ENCODE results near the gene SFXN5. TPM values are rescaled to one million over a fixed set of nuclear protein-coding genes. Genes with fewer than 3 reads are reported as not detected.
"Not testable (repeated sequence)": the region's sequence is repeated elsewhere in the genome, so short reads cannot be mapped to it uniquely, and the experiment has no call there.

SFXN5 gene
- 12.5 and 15.2 TPM in 2 replicates for total RNA-seq (2021)
- Bru-seq, nascent RNA = percentile 59 among the genes with signal in this experiment
- percentile 59 among the genes with signal in this experiment for BruChase-seq, experiment 1, labeled RNA remaining after a 2-hour chase
- percentile 48 among the genes with signal in this experiment for BruChase-seq, experiment 2, labeled RNA remaining after a 6-hour chase
- long read RNA-seq, full-length matches to known transcripts = 6 of 17 reads
- long read RNA-seq, partial matches to known transcripts = 4 of 17 reads
- long read RNA-seq, other reads (novel, unspliced or antisense) = 7 of 17 reads

GRCh38 chr2:73071360-73072128, at the start of gene SFXN5:
Gene SFXN5, minus strand, starts transcription at chr2:73071712. Its CDS starts 7 bp downstream, at chr2:73071705.
- Histone ChIP-seq H3K79me2 (ENCODE audit: low read depth) (peaks cover 26% of the 10 kb centered on the region), H3K4me1 (replicated peaks; ENCODE audit: insufficient read depth) (peaks cover 11% of the 10 kb centered on the region), H3F3A (ENCODE audit: insufficient read depth, low read depth) (no peaks in the 10 kb centered on the region), H3K4me3 (peak within 1 kb of the TSS; percentile 99), H3K9me3 (ENCODE audit: insufficient read depth, low read depth) (no peaks in the 10 kb centered on the region), H3K9me2 (ENCODE audit: insufficient read depth) (no peaks in the 10 kb centered on the region), H2AFZ (peak within 1 kb of the TSS; percentile 96), H3K27me3 (ENCODE audit: insufficient read depth, low read depth) (no peaks in the 10 kb centered on the region), H3K36me3 (ENCODE audit: low read depth) (no peaks in the 10 kb centered on the region), H4K20me1 (ENCODE audit: insufficient read depth) (no peaks in the 10 kb centered on the region), H3K4me2 (peak within 1 kb of the TSS; percentile 81), H3K27ac (peak within 1 kb of the TSS; percentile 43)
- intact Hi-C loops (cut with micrococcal nuclease; ENCODE audit: unreplicated experiment) = loop anchor here (5.0 kb wide), 1 partner anchor 79 kb away; no protein-coding TSS in a partner anchor
- ChIA-PET CTCF (interaction anchor here (0.5 to 0.6 kb wide), 2 partner anchors 80 to 786 kb away, joined by 3 to 11 read pairs; no protein-coding TSS in a partner anchor), POLR2A (ENCODE audit: unreplicated experiment) (interaction anchor here (0.6 to 0.7 kb wide), 2 partner anchors 162 to 1082 kb away, joined by 3 read pairs; partner anchors contain the start of gene PRADC1)
- no peak for TF ChIP-seq EZH2 (IDR thresholded peaks at IDR 0.05; ENCODE audit: low read depth)
- TF ChIP-seq CTCF (conservative IDR thresholded peaks at IDR 0.05) = peak; percentile 18; the same call in 1 of the 2 replicates
- peak; percentile 80 to 97 for DNase-seq
- BruUV-seq (replicated peaks) = TSS peak; percentile 45

- DNase-seq; H3K4me3 ChIP-seq; H3K9me2 ChIP-seq (ENCODE audit: insufficient read depth); POLR2A ChIA-PET (ENCODE audit: unreplicated experiment); H3K36me3 ChIP-seq (ENCODE audit: low read depth); H4K20me1 ChIP-seq (ENCODE audit: insufficient read depth); H3K27ac ChIP-seq; H3K79me2 ChIP-seq (ENCODE audit: low read depth); H3K27me3 ChIP-seq (ENCODE audit: insufficient read depth, low read depth); H3K4me1 ChIP-seq (replicated peaks; ENCODE audit: insufficient read depth); H3F3A ChIP-seq (ENCODE audit: insufficient read depth, low read depth); BruUV-seq (replicated peaks); H3K9me3 ChIP-seq (ENCODE audit: insufficient read depth, low read depth); H3K4me2 ChIP-seq; H2AFZ ChIP-seq; intact Hi-C loops (cut with micrococcal nuclease; ENCODE audit: unreplicated experiment): not testable (repeated sequence)
- CTCF ChIA-PET = interaction anchor here (0.7 kb wide), 1 partner anchor 109 kb away, joined by 3 read pairs; no protein-coding TSS in a partner anchor
Measured at GRCh38 chr2:73119611-73120239, 48.2 kb upstream of the SFXN5 start.

- no peak for TF ChIP-seq EZH2 (IDR thresholded peaks at IDR 0.05; ENCODE audit: low read depth)
- Histone ChIP-seq H3K27ac (no peak overlapping the region), H3K4me1 (replicated peaks; ENCODE audit: insufficient read depth) (0 out of 2 replicates have a peak, but pooled peaks cover 4% of the 10 kb centered on the region), H3K4me2 (no peak overlapping the region), H3K9me2 (ENCODE audit: insufficient read depth) (no peaks in the 10 kb centered on the region), H4K20me1 (ENCODE audit: insufficient read depth) (no peaks in the 10 kb centered on the region), H3K79me2 (ENCODE audit: low read depth) (no peaks in the 10 kb centered on the region; the same call in 1 of the 2 replicates), H3F3A (ENCODE audit: insufficient read depth, low read depth) (peaks cover 16% of the 10 kb centered on the region), H2AFZ (no peak overlapping the region), H3K4me3 (no peak overlapping the region), H3K36me3 (ENCODE audit: low read depth) (no peaks in the 10 kb centered on the region), H3K27me3 (ENCODE audit: insufficient read depth, low read depth) (no peaks in the 10 kb centered on the region), H3K9me3 (ENCODE audit: insufficient read depth, low read depth) (no peaks in the 10 kb centered on the region)
- POLR2A ChIA-PET (ENCODE audit: unreplicated experiment) = interaction anchor here (0.6 kb wide), 1 partner anchor 203 kb away, joined by 3 read pairs; no protein-coding TSS in a partner anchor
- CTCF ChIA-PET = no interaction called here
- no TSS peak for BruUV-seq (replicated peaks)
- intact Hi-C loops (cut with micrococcal nuclease; ENCODE audit: unreplicated experiment) = no loop called here
- DNase-seq = no peak
Measured at GRCh38 chr2:73117441-73117840, 45.9 kb upstream of the SFXN5 start.

All from PC-9 (cell line).